K562 (cell line): ENCODE results near the gene RPP38. TPM values are rescaled to one million over a fixed set of nuclear protein-coding genes. Genes with fewer than 3 reads are reported as not detected.

Experiments used
- ATAC-seq: fragments of 200-7000 bp; cut with Tn5 transposase; 3 replicates; pipeline ENCODE4 v1.9.1; 2020; ENCODE audit warnings: moderate library complexity
- BruUV-seq: library from RNA; stranded (reverse); fragments of 400-500 nt; replicated peaks from 2 replicates; lab custom pipeline; 2021; lab: Mats Ljungman, UMichigan
- CTCF ChIA-PET: fragments of 300-600 bp; formaldehyde crosslinking; extraction: SDS; loops from one replicate; lab custom pipeline; 2021; ENCODE audit warnings: low intra/inter-chr PET ratio; lab: Yijun Ruan, JAX
- POLR2A ChIA-PET: fragments of 300-600, 350-650 bp; sonication (Branson Sonifier 250); formaldehyde crosslinking; extraction: SDS; loops from one replicate; lab custom pipeline; 2021; ENCODE audit warnings: antibody characterized with exemption, inconsistent platforms; lab: Yijun Ruan, JAX
- DNase-seq, 4 experiments: peaks; one replicate each; pipeline versions ENCODE4 v3.0.0 to v3.0.0-alpha.2; 2011 to 2018; ENCODE audit warnings: low spot score in 3 of 4, mixed read lengths in 3 of 4; ENCODE audit errors: extremely low read depth in 1 of 4
- FAIRE-seq: peaks from 2 replicates; lab custom pipeline; 2011; peaks lifted over from hg19 to GRCh38; lab: Jason Lieb, UNC
- H2AFZ ChIP-seq: 2 replicates; pipeline ENCODE4 v1.6.0; 2011; ENCODE audit warnings: low read depth, low read length, control low read depth, inconsistent platforms
- H3K27ac ChIP-seq: fragments of 200-600 bp; 3 replicates; pipeline ENCODE4 v1.8.0; 2011; ENCODE audit warnings: low read depth, mild to moderate bottlenecking, control low read depth, inconsistent platforms, low read length, moderate library complexity, mixed read lengths; ENCODE audit errors: extremely low read depth
- H3K27me3 ChIP-seq, 2 experiments: fragments of 300-600 bp in 1 of 2; 2 replicates in 1 of 2; 3 replicates in 1 of 2; pipeline versions ENCODE4 v1.6.0 to v1.8.0; 2011; ENCODE audit warnings: inconsistent platforms in 2 of 2, low read length in 2 of 2, mild to moderate bottlenecking in 1 of 2, mixed read lengths in 1 of 2, moderate library complexity in 1 of 2; ENCODE audit not compliant: control insufficient read depth in 2 of 2, insufficient read depth in 2 of 2
- H3K36me3 ChIP-seq: fragments of 300-600 bp; 3 replicates; pipeline ENCODE4 v1.8.0; 2011; ENCODE audit warnings: mild to moderate bottlenecking, low read length, inconsistent platforms; ENCODE audit not compliant: control insufficient read depth, insufficient read depth
- H3K4me1 ChIP-seq, 2 experiments: fragments of 200-600 bp in 1 of 2; replicated peaks in 1 of 2; 2 replicates in 1 of 2; 3 replicates in 1 of 2; pipeline versions ENCODE4 v1.5.1 to v1.8.0; 2011; ENCODE audit warnings: inconsistent platforms in 2 of 2, low read length in 2 of 2, mild to moderate bottlenecking in 1 of 2, mixed read lengths in 1 of 2, moderate library complexity in 1 of 2; ENCODE audit not compliant: control insufficient read depth in 2 of 2, insufficient read depth in 2 of 2
- H3K4me2 ChIP-seq: 2 replicates; pipeline ENCODE4 v1.6.1; 2011; ENCODE audit warnings: low read length, control low read depth, inconsistent platforms, mixed read lengths; ENCODE audit not compliant: insufficient read depth
- H3K4me3 ChIP-seq: fragments of 200-600 bp; sonication (generic), shearing (Covaris generic); 2 replicates; pipeline ENCODE4 v1.5.1; 2016; ENCODE audit warnings: control low read depth, inconsistent platforms
- H3K79me2 ChIP-seq: fragments of 200-600 bp; 3 replicates; pipeline ENCODE4 v1.8.0; 2011; ENCODE audit warnings: low read length, inconsistent platforms; ENCODE audit not compliant: control insufficient read depth, insufficient read depth
- H3K9ac ChIP-seq, 2 experiments: 2 replicates each; pipeline versions ENCODE4 v1.6.0 to v1.6.1; 2011; ENCODE audit warnings: low read depth in 2 of 2, low read length in 2 of 2, control low read depth in 1 of 2, inconsistent platforms in 1 of 2, mild to moderate bottlenecking in 1 of 2, mixed read lengths in 1 of 2; ENCODE audit not compliant: insufficient read depth in 1 of 2
- H3K9me1 ChIP-seq: one replicate; pipeline ENCODE4 v1.6.0; 2011; ENCODE audit warnings: inconsistent platforms, mild to moderate bottlenecking, low read length, moderate library complexity; ENCODE audit not compliant: control insufficient read depth, insufficient read depth
- H3K9me3 ChIP-seq: replicated peaks from 2 replicates; pipeline ENCODE4 v1.5.1; 2011; ENCODE audit warnings: low read depth, low read length, inconsistent platforms; ENCODE audit not compliant: control insufficient read depth, insufficient read depth
- H4K20me1 ChIP-seq: replicated peaks from 2 replicates; pipeline ENCODE4 v1.6.1; 2011; ENCODE audit warnings: low read length, inconsistent platforms, mixed read lengths; ENCODE audit not compliant: control insufficient read depth, insufficient read depth
- ARHGAP35 ChIP-seq: fragments of 450-650 bp; IDR thresholded peaks from 2 replicates; pipeline ENCODE4 v1.6.1; 2018; ENCODE audit not compliant: partially characterized antibody
- BRD9 ChIP-seq: fragments of 450-650 bp; IDR thresholded peaks from 2 replicates; pipeline ENCODE4 v1.6.1; 2018; ENCODE audit warnings: low read depth; ENCODE audit not compliant: partially characterized antibody
- CEBPG ChIP-seq, 3 experiments: fragments of 200-800 bp in 1 of 3; sonication (Bioruptor generic) in 1 of 3; sonication (generic) in 1 of 3; formaldehyde crosslinking in 1 of 3; IDR thresholded peaks in 2 of 3; conservative IDR thresholded peaks in 1 of 3; 2 replicates each; pipeline versions ENCODE4 v1.6.1 to v1.8.0; 2016 to 2022; ENCODE audit warnings: missing compliant biosample characterization in 2 of 3, missing genetic modification characterization in 2 of 3, mild to moderate bottlenecking in 1 of 3, missing genetic modification reagents in 1 of 3
- MEIS2 ChIP-seq: fragments of 450-650 bp; IDR thresholded peaks from 2 replicates; pipeline ENCODE4 v1.6.1; 2014; ENCODE audit warnings: mild to moderate bottlenecking; ENCODE audit not compliant: partially characterized antibody
- RBM15 ChIP-seq: fragments of 200-400 bp; formaldehyde crosslinking; IDR thresholded peaks from 2 replicates; pipeline ENCODE4 v1.6.1; 2018; ENCODE audit warnings: mild to moderate bottlenecking, low read length, moderate library complexity; ENCODE audit not compliant: insufficient read depth
- RFX5 ChIP-seq: IDR thresholded peaks from 2 replicates; pipeline ENCODE4 v1.6.1; 2011; ENCODE audit warnings: low read depth, mild to moderate bottlenecking, improper control_type of control experiment, low read length
- SMAD3 ChIP-seq: fragments of 450-650 bp; formaldehyde crosslinking; conservative IDR thresholded peaks from 2 replicates; pipeline ENCODE4 v1.4.0; 2020; ENCODE audit warnings: mild to moderate bottlenecking
- ZNF24 ChIP-seq: fragments of 450-650 bp; IDR thresholded peaks from 2 replicates; pipeline ENCODE4 v1.6.1; 2016
- ZNF384 ChIP-seq: IDR thresholded peaks from 2 replicates; pipeline ENCODE4 v1.6.1; 2012; ENCODE audit warnings: low read depth, low read length, improper control_type of control experiment
- ZNF75A ChIP-seq: fragments of 450-650 bp; formaldehyde crosslinking; IDR thresholded peaks from 2 replicates; pipeline ENCODE4 v1.4.0; 2020; ENCODE audit warnings: mild to moderate bottlenecking
- ZNF766 ChIP-seq: fragments of 200-800 bp; sonication (Bioruptor generic); conservative IDR thresholded peaks from 2 replicates; pipeline ENCODE4 v1.6.1; 2016; ENCODE audit warnings: missing genetic modification characterization, missing compliant biosample characterization
- WGBS: fragments of 100-300 bp; shearing (Covaris generic); methylation state at CpG from one replicate; pipeline ENCODE4 v1.1.6; 2016; ENCODE audit warnings: low coverage, mixed read lengths; ENCODE audit not compliant: insufficient coverage; ENCODE audit errors: missing lambda C conversion rate; 5-methylcytosine and 5-hydroxymethylcytosine counted together
- in situ Hi-C: fragments of 300-500 bp; cut with MboI; formaldehyde crosslinking; loops from 4 replicates; pipeline ENCODE4 v1.15.0; 2018; ENCODE audit warnings: inconsistent platforms, mixed read lengths
- intact Hi-C: fragments of 100-400 bp; cut with micrococcal nuclease; formaldehyde crosslinking; loops from 2 replicates; pipeline ENCODE4 v1.14.2; 2022
- polyA plus RNA-seq, 8 experiments: library from polyadenylated mRNA; depleted of rRNA in 4 of 8; stranded (reverse) in 5 of 8; unstranded in 3 of 8; fragments of >200 nt; fragmentation: Nextera tagmentation in 2 of 8; fragmentation: Illumina TruSeq in 1 of 8; extraction: Ambion mirVana in 2 of 8; extraction: Trizol in 1 of 8; gene quantifications; 2 replicates each; pipeline versions ENCODE4 v1.2.1 to v1.2.3, GENCODE V29; 2011 to 2014; ENCODE audit warnings: inconsistent platforms in 1 of 8, missing spikeins in 1 of 8
- total RNA-seq, 7 experiments: library from RNA; depleted of rRNA in 6 of 7; stranded (reverse); fragments of >200 nt in 6 of 7; fragmentation: Illumina TruSeq in 2 of 7; extraction: Trizol in 2 of 7; gene quantifications; 2 replicates each; pipeline versions ENCODE4 v1.2.1 to v1.2.3, GENCODE V29; 2011 to 2021; ENCODE audit warnings: low replicate concordance in 1 of 7
- TF ChIP-seq, protein P1 (sequence below): fragments of 450-650 bp; formaldehyde crosslinking; IDR thresholded peaks from 2 replicates; pipeline ENCODE4 v1.4.0; 2020; ENCODE audit warnings: mild to moderate bottlenecking
- TF ChIP-seq, protein P2 (sequence below), 2 experiments: fragments of 250-450 bp in 1 of 2; fragments of 450-650 bp in 1 of 2; sonication (Bioruptor Pico) in 1 of 2; IDR thresholded peaks; 2 replicates each; pipeline versions ENCODE4 v1.6.1 to v1.8.0; 2016 to 2021; ENCODE audit warnings: mild to moderate bottlenecking in 2 of 2, moderate library complexity in 2 of 2, missing compliant biosample characterization in 1 of 2, missing genetic modification characterization in 1 of 2

RPP38 gene
- total and polyA plus RNA-seq, 9 of the 15 experiments (the other 6 are each of a cell fraction or from before 2014, with no cell fraction given), result 26.3 to 58.6 (median 33.8) TPM

DNA sequence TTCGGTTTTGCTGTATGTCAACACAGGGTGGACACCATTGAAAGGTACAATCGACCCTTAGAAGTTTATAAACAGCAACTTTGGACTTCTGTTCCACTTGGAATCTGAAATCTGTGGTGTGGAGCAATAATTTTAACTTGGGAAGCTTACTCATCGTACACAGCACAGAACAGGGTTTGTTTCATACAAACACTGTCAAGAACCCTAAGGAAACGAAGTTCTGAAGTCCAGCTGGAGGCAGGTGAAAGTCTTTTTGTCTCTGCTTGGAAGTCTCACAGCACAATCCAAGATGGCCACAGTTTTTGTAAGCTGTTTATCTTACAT is 39.8 kb downstream of the RPP38 start:
- DNase-seq (no peak), ATAC-seq (no peak)
- Histone ChIP-seq H3K4me2 (no peak overlapping the region), H3K79me2 (no peaks in the 10 kb centered on the region), H3K4me3 (no peak overlapping the region), H3K9ac (no peak overlapping the region), H3K27me3 (no peaks in the 10 kb centered on the region), H3K9me3 (no peaks in the 10 kb centered on the region), H3K36me3 (peaks cover 21% of the 10 kb centered on the region; the same call in 1 of the 3 replicates), H3K4me1 (peaks cover 0 to 5% of the 10 kb centered on the region in 2 experiments; a peak in 2 of 5 replicates), H3K27ac (no peak overlapping the region)
- in situ Hi-C loops (no loop called here), intact Hi-C loops (no loop called here)
- WGBS, result 31% methylated on average over 4 of the region's 4 CpGs
- BruUV-seq, result no TSS peak
- POLR2A ChIA-PET, result interaction anchor here (0.6 to 1.6 kb wide), 3 partner anchors 11 to 129 kb away, joined by 3 to 4 read pairs (median 4); no protein-coding TSS in a partner anchor
- CTCF ChIA-PET, result interaction anchor here (0.7 kb wide), 1 partner anchor 1556 kb away, joined by 5 read pairs; no protein-coding TSS in a partner anchor
- 0 out of 2 replicates have a peak, but pooled peaks have one; percentile 4 for TF ChIP-seq ZNF766 (CRISPR knock-in tag)
- TF ChIP-seq, protein P1, sequence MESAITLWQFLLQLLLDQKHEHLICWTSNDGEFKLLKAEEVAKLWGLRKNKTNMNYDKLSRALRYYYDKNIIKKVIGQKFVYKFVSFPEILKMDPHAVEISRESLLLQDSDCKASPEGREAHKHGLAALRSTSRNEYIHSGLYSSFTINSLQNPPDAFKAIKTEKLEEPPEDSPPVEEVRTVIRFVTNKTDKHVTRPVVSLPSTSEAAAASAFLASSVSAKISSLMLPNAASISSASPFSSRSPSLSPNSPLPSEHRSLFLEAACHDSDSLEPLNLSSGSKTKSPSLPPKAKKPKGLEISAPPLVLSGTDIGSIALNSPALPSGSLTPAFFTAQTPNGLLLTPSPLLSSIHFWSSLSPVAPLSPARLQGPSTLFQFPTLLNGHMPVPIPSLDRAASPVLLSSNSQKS (CRISPR knock-in tag), result no peak
- TF ChIP-seq SMAD3, result 0 out of 2 replicates have a peak, but pooled peaks have one; percentile 3
- TF ChIP-seq, all 486 proteins: peak for 2
- Histone ChIP-seq H2AFZ (no peak overlapping the region), H4K20me1 (no peaks in the 10 kb centered on the region), H3K9me1 (no peaks in the 10 kb centered on the region)
- no peak for FAIRE-seq

DNA sequence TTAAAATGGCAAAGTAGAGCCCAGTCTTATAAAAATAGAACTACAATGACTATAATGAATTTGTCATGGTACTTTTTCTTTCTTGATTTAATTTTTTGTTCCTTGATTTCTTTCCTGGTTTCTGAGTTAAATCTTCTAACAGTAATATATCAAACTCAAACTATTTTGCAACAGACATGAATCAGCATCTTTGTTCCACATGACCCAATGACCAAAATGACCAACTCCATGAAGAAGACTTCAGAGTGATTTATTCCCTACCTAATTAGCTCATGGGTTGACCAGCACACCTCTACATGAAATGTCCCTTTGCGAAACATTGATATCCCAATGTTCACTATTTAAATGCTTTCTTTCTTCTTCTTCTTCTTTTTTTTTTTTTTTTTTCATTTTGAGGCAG is 40.5 kb downstream of the RPP38 start:
- intact Hi-C loops (no loop called here), in situ Hi-C loops (no loop called here)
- Histone ChIP-seq H4K20me1 (no peaks in the 10 kb centered on the region), H3K9ac (no peak overlapping the region), H3K9me3 (no peaks in the 10 kb centered on the region), H3K27ac (no peak overlapping the region), H3K9me1 (no peaks in the 10 kb centered on the region), H3K4me2 (no peak overlapping the region), H3K27me3 (no peaks in the 10 kb centered on the region), H3K4me3 (no peak overlapping the region), H3K4me1 (peaks cover 0 to 5% of the 10 kb centered on the region in 2 experiments; a peak in 2 of 5 replicates), H3K36me3 (peaks cover 21% of the 10 kb centered on the region; the same call in 1 of the 3 replicates), H3K79me2 (no peaks in the 10 kb centered on the region), H2AFZ (no peak overlapping the region)
- ChIA-PET CTCF (interaction anchor here (0.6 kb wide), 1 partner anchor 639 kb away, joined by 3 read pairs; no protein-coding TSS in a partner anchor), POLR2A (interaction anchor here (0.6 to 1.6 kb wide), 3 partner anchors 12 to 128 kb away, joined by 3 to 4 read pairs (median 4); no protein-coding TSS in a partner anchor)
- no peak for ATAC-seq
- BruUV-seq, result no TSS peak
- no CpG with 5 or more reads among the region's 1 CpG for WGBS
- DNase-seq, result no peak
- no peak for FAIRE-seq
- TF ChIP-seq MEIS2 (peak; percentile 93), ZNF24 (no peak), CEBPG (CRISPR knock-in tag; IDR thresholded peaks at IDR 0.05) (no peak), CEBPG (tag; conservative IDR thresholded peaks at IDR 0.05 in 1 of 2, IDR thresholded peaks at IDR 0.05 in 1 of 2) (peak; percentile 65 to 91; a peak in 3 of 4 replicates), ARHGAP35 (no peak), RBM15 (no peak), ZNF75A (no peak), BRD9 (no peak), ZNF384 (no peak), RFX5 (no peak)
- TF ChIP-seq, protein P2, sequence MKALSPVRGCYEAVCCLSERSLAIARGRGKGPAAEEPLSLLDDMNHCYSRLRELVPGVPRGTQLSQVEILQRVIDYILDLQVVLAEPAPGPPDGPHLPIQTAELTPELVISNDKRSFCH (CRISPR knock-in tag; IDR thresholded peaks at IDR 0.05), result no peak
- TF ChIP-seq, protein P2 (tag; IDR thresholded peaks at IDR 0.05), result no peak
